K562 (cell line): ENCODE data around the gene FGFBP2. TPM values are rescaled to one million over a fixed set of nuclear protein-coding genes. Genes with fewer than 3 reads are reported as not detected.

Experiments used
- ATAC-seq: fragments of 200-7000 bp; cut with Tn5 transposase; 3 replicates; pipeline ENCODE4 v1.9.1; 2020; ENCODE audit warnings: moderate library complexity
- BruUV-seq: library from RNA; stranded (reverse); fragments of 400-500 nt; replicated peaks from 2 replicates; lab custom pipeline; 2021; lab: Mats Ljungman, UMichigan
- CTCF ChIA-PET: fragments of 300-600 bp; formaldehyde crosslinking; extraction: SDS; loops from one replicate; lab custom pipeline; 2021; ENCODE audit warnings: low intra/inter-chr PET ratio; lab: Yijun Ruan, JAX
- POLR2A ChIA-PET: fragments of 300-600, 350-650 bp; sonication (Branson Sonifier 250); formaldehyde crosslinking; extraction: SDS; loops from one replicate; lab custom pipeline; 2021; ENCODE audit warnings: antibody characterized with exemption, inconsistent platforms; lab: Yijun Ruan, JAX
- DNase-seq, 4 experiments: peaks; one replicate each; pipeline versions ENCODE4 v3.0.0 to v3.0.0-alpha.2; 2011 to 2018; ENCODE audit warnings: low spot score in 3 of 4, mixed read lengths in 3 of 4; ENCODE audit errors: extremely low read depth in 1 of 4
- FAIRE-seq: peaks from 2 replicates; lab custom pipeline; 2011; peaks lifted over from hg19 to GRCh38; lab: Jason Lieb, UNC
- H2AFZ ChIP-seq: 2 replicates; pipeline ENCODE4 v1.6.0; 2011; ENCODE audit warnings: low read depth, low read length, control low read depth, inconsistent platforms
- H3K27ac ChIP-seq: fragments of 200-600 bp; 3 replicates; pipeline ENCODE4 v1.8.0; 2011; ENCODE audit warnings: low read depth, mild to moderate bottlenecking, control low read depth, inconsistent platforms, low read length, moderate library complexity, mixed read lengths; ENCODE audit errors: extremely low read depth
- H3K27me3 ChIP-seq, 2 experiments: fragments of 300-600 bp in 1 of 2; 2 replicates in 1 of 2; 3 replicates in 1 of 2; pipeline versions ENCODE4 v1.6.0 to v1.8.0; 2011; ENCODE audit warnings: inconsistent platforms in 2 of 2, low read length in 2 of 2, mild to moderate bottlenecking in 1 of 2, mixed read lengths in 1 of 2, moderate library complexity in 1 of 2; ENCODE audit not compliant: control insufficient read depth in 2 of 2, insufficient read depth in 2 of 2
- H3K36me3 ChIP-seq: fragments of 300-600 bp; 3 replicates; pipeline ENCODE4 v1.8.0; 2011; ENCODE audit warnings: mild to moderate bottlenecking, low read length, inconsistent platforms; ENCODE audit not compliant: control insufficient read depth, insufficient read depth
- H3K4me1 ChIP-seq, 2 experiments: fragments of 200-600 bp in 1 of 2; replicated peaks in 1 of 2; 2 replicates in 1 of 2; 3 replicates in 1 of 2; pipeline versions ENCODE4 v1.5.1 to v1.8.0; 2011; ENCODE audit warnings: inconsistent platforms in 2 of 2, low read length in 2 of 2, mild to moderate bottlenecking in 1 of 2, mixed read lengths in 1 of 2, moderate library complexity in 1 of 2; ENCODE audit not compliant: control insufficient read depth in 2 of 2, insufficient read depth in 2 of 2
- H3K4me2 ChIP-seq: 2 replicates; pipeline ENCODE4 v1.6.1; 2011; ENCODE audit warnings: low read length, control low read depth, inconsistent platforms, mixed read lengths; ENCODE audit not compliant: insufficient read depth
- H3K4me3 ChIP-seq: fragments of 200-600 bp; sonication (generic), shearing (Covaris generic); 2 replicates; pipeline ENCODE4 v1.5.1; 2016; ENCODE audit warnings: control low read depth, inconsistent platforms
- H3K79me2 ChIP-seq: fragments of 200-600 bp; 3 replicates; pipeline ENCODE4 v1.8.0; 2011; ENCODE audit warnings: low read length, inconsistent platforms; ENCODE audit not compliant: control insufficient read depth, insufficient read depth
- H3K9ac ChIP-seq, 2 experiments: 2 replicates each; pipeline versions ENCODE4 v1.6.0 to v1.6.1; 2011; ENCODE audit warnings: low read depth in 2 of 2, low read length in 2 of 2, control low read depth in 1 of 2, inconsistent platforms in 1 of 2, mild to moderate bottlenecking in 1 of 2, mixed read lengths in 1 of 2; ENCODE audit not compliant: insufficient read depth in 1 of 2
- H3K9me1 ChIP-seq: one replicate; pipeline ENCODE4 v1.6.0; 2011; ENCODE audit warnings: inconsistent platforms, mild to moderate bottlenecking, low read length, moderate library complexity; ENCODE audit not compliant: control insufficient read depth, insufficient read depth
- H3K9me3 ChIP-seq: replicated peaks from 2 replicates; pipeline ENCODE4 v1.5.1; 2011; ENCODE audit warnings: low read depth, low read length, inconsistent platforms; ENCODE audit not compliant: control insufficient read depth, insufficient read depth
- H4K20me1 ChIP-seq: replicated peaks from 2 replicates; pipeline ENCODE4 v1.6.1; 2011; ENCODE audit warnings: low read length, inconsistent platforms, mixed read lengths; ENCODE audit not compliant: control insufficient read depth, insufficient read depth
- DMBX1 ChIP-seq: fragments of 250-450 bp; sonication (Bioruptor Pico); IDR thresholded peaks from 2 replicates; pipeline ENCODE4 v1.8.0; 2022; ENCODE audit warnings: inconsistent platforms, mild to moderate bottlenecking, moderate library complexity, borderline replicate concordance
- ELF1 ChIP-seq: fragments of 200-800 bp; sonication (Bioruptor generic); IDR thresholded peaks from 2 replicates; pipeline ENCODE4 v1.6.1; 2016; ENCODE audit warnings: missing genetic modification characterization, missing compliant biosample characterization
- GABPB2 ChIP-seq: fragments of 250-450 bp; sonication (Bioruptor Pico); conservative IDR thresholded peaks from 2 replicates; pipeline ENCODE4 v1.5.1; 2021; ENCODE audit warnings: mild to moderate bottlenecking
- HCFC1 ChIP-seq: IDR thresholded peaks from 2 replicates; pipeline ENCODE4 v1.6.1; 2012; ENCODE audit warnings: low read depth, low read length, improper control_type of control experiment
- HNRNPLL ChIP-seq: fragments of 200-400 bp; formaldehyde crosslinking; IDR thresholded peaks from 2 replicates; pipeline ENCODE4 v1.6.1; 2017; ENCODE audit warnings: low read length, low read depth, mild to moderate bottlenecking; ENCODE audit not compliant: poor library complexity, severe bottlenecking
- ILK ChIP-seq: fragments of 450-650 bp; IDR thresholded peaks from 2 replicates; pipeline ENCODE4 v1.6.1; 2016; ENCODE audit warnings: missing genetic modification characterization, low read depth, mild to moderate bottlenecking, missing compliant biosample characterization, moderate library complexity, borderline replicate concordance
- KLF10 ChIP-seq: fragments of 250-450 bp; sonication (Bioruptor Pico); IDR thresholded peaks from 2 replicates; pipeline ENCODE4 v1.6.1; 2021; ENCODE audit warnings: matching md5 sums
- SP1 ChIP-seq: sonication (generic); formaldehyde crosslinking; IDR thresholded peaks from 2 replicates; pipeline ENCODE4 v1.8.1; 2022; ENCODE audit warnings: mild to moderate bottlenecking, missing genetic modification reagents
- THRAP3 ChIP-seq: fragments of 450-650 bp; IDR thresholded peaks from 2 replicates; pipeline ENCODE4 v1.6.1; 2016; ENCODE audit warnings: mild to moderate bottlenecking, inconsistent platforms, borderline replicate concordance
- U2AF2 ChIP-seq: fragments of 200-400 bp; formaldehyde crosslinking; optimal IDR thresholded peaks from 2 replicates; pipeline ENCODE3; 2017; ENCODE audit warnings: low read depth, mild to moderate bottlenecking, low read length
- ZNF133 ChIP-seq: fragments of 250-450 bp; sonication (Bioruptor Pico); IDR thresholded peaks from 2 replicates; pipeline ENCODE4 v1.4.0; 2020; ENCODE audit warnings: mild to moderate bottlenecking
- in situ Hi-C: fragments of 300-500 bp; cut with MboI; formaldehyde crosslinking; loops from 4 replicates; pipeline ENCODE4 v1.15.0; 2018; ENCODE audit warnings: inconsistent platforms, mixed read lengths
- intact Hi-C: fragments of 100-400 bp; cut with micrococcal nuclease; formaldehyde crosslinking; loops from 2 replicates; pipeline ENCODE4 v1.14.2; 2022
- polyA plus RNA-seq, 8 experiments: library from polyadenylated mRNA; depleted of rRNA in 4 of 8; stranded (reverse) in 5 of 8; unstranded in 3 of 8; fragments of >200 nt; fragmentation: Nextera tagmentation in 2 of 8; fragmentation: Illumina TruSeq in 1 of 8; extraction: Ambion mirVana in 2 of 8; extraction: Trizol in 1 of 8; gene quantifications; 2 replicates each; pipeline versions ENCODE4 v1.2.1 to v1.2.3, GENCODE V29; 2011 to 2014; ENCODE audit warnings: inconsistent platforms in 1 of 8, missing spikeins in 1 of 8
- total RNA-seq, 7 experiments: library from RNA; depleted of rRNA in 6 of 7; stranded (reverse); fragments of >200 nt in 6 of 7; fragmentation: Illumina TruSeq in 2 of 7; extraction: Trizol in 2 of 7; gene quantifications; 2 replicates each; pipeline versions ENCODE4 v1.2.1 to v1.2.3, GENCODE V29; 2011 to 2021; ENCODE audit warnings: low replicate concordance in 1 of 7
- TF ChIP-seq, protein P1 (sequence below): fragments of 250-450 bp; sonication (Bioruptor Pico); IDR thresholded peaks from 2 replicates; pipeline ENCODE4 v1.9.0; 2021; ENCODE audit warnings: mild to moderate bottlenecking
- TF ChIP-seq, protein P2 (sequence below): fragments of 250-450 bp; sonication (Bioruptor Pico); IDR thresholded peaks from 2 replicates; pipeline ENCODE4 v1.8.0; 2022; ENCODE audit warnings: inconsistent platforms, mild to moderate bottlenecking, moderate library complexity, borderline replicate concordance

Gene FGFBP2
- total and polyA plus RNA-seq, 9 of the 15 experiments (the other 6 are each of a cell fraction or from before 2014, with no cell fraction given): not detected

DNA sequence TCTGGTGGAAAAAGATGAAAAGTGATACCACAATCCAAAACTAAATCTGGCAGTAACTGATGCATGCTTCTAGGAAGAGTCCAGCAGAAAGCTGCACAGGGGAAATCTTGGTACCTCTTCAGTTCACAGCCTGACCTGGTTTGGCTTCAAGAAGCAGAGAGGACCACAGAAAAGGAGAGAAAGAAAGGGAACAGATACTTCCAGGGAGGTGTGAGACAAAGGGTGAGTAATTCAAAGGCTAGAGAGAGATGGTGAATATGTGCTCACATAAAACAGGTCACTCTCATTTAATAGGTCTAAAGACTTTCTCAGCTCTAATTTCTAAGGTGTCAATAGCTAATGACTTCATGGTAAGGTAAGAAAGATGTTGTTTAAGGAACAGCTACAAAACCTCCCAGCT, 11.2 kb downstream of the FGFBP2 start:
- Histone ChIP-seq H3K4me2 (no peak overlapping the region), H3K27ac (no peak overlapping the region), H3K36me3 (no peaks in the 10 kb centered on the region), H3K79me2 (no peaks in the 10 kb centered on the region), H2AFZ (no peak overlapping the region), H3K9me1 (no peaks in the 10 kb centered on the region), H3K9ac (no peak overlapping the region), H3K4me3 (no peak overlapping the region), H3K27me3 (peaks cover 0 to 12% of the 10 kb centered on the region in 2 experiments; a peak in 1 of 5 replicates), H3K9me3 (no peaks in the 10 kb centered on the region), H3K4me1 (no peaks in the 10 kb centered on the region), H4K20me1 (no peaks in the 10 kb centered on the region)
- intact Hi-C loops: no loop called here
- ATAC-seq (no peak), FAIRE-seq (no peak), DNase-seq (no peak)
- ChIA-PET POLR2A (interaction anchor here (0.6 kb wide), 1 partner anchor 48 kb away, joined by 3 read pairs; no protein-coding TSS in a partner anchor), CTCF (no interaction called here)
- in situ Hi-C loops: no loop called here
- TF ChIP-seq SP1 (CRISPR knock-in tag) (no peak), U2AF2 (no peak), ILK (tag) (no peak), GABPB2 (CRISPR knock-in tag) (no peak), DMBX1 (CRISPR knock-in tag) (no peak), ELF1 (tag) (no peak), HCFC1 (no peak), HNRNPLL (no peak), THRAP3 (no peak), KLF10 (CRISPR knock-in tag) (no peak), ZNF133 (CRISPR knock-in tag) (no peak)
- TF ChIP-seq, protein P1, sequence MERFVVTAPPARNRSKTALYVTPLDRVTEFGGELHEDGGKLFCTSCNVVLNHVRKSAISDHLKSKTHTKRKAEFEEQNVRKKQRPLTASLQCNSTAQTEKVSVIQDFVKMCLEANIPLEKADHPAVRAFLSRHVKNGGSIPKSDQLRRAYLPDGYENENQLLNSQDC (CRISPR knock-in tag): no peak
- TF ChIP-seq, protein P2, sequence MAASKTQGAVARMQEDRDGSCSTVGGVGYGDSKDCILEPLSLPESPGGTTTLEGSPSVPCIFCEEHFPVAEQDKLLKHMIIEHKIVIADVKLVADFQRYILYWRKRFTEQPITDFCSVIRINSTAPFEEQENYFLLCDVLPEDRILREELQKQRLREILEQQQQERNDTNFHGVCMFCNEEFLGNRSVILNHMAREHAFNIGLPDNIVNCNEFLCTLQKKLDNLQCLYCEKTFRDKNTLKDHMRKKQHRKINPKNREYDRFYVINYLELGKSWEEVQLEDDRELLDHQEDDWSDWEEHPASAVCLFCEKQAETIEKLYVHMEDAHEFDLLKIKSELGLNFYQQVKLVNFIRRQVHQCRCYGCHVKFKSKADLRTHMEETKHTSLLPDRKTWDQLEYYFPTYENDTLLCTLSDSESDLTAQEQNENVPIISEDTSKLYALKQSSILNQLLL (CRISPR knock-in tag): no peak
- BruUV-seq: no TSS peak
